ENCODE measurements around the gene GSTA3.

GSTA3 gene

GRCh38 chr6:52927451-52927850 lies 18.0 kb upstream of the GSTA3 start:
- no peak for TF ChIP-seq ZC3H10 (CRISPR knock-in tag; IDR thresholded peaks at IDR 0.05)
- no peak for TF ChIP-seq ZFP30 (CRISPR knock-in tag; IDR thresholded peaks at IDR 0.05)
- TF ChIP-seq CREB5 (CRISPR knock-in tag; IDR thresholded peaks at IDR 0.05; ENCODE audit: low read depth): no peak
- TF ChIP-seq CSRNP3 (CRISPR knock-in tag; IDR thresholded peaks at IDR 0.05): no peak
- TF ChIP-seq TCF4 (CRISPR knock-in tag; IDR thresholded peaks at IDR 0.05; ENCODE audit: borderline replicate concordance): no peak
- no peak for TF ChIP-seq ZFP3 (CRISPR knock-in tag; IDR thresholded peaks at IDR 0.05)
- no peak for TF ChIP-seq ZNF565 (CRISPR knock-in tag; conservative IDR thresholded peaks at IDR 0.05; ENCODE audit: low read depth)
- TF ChIP-seq GLIS3 (CRISPR knock-in tag; IDR thresholded peaks at IDR 0.05): no peak
- TF ChIP-seq PPARA (CRISPR knock-in tag; IDR thresholded peaks at IDR 0.05; ENCODE audit: borderline replicate concordance): no peak
- TF ChIP-seq BACH2 (CRISPR knock-in tag; IDR thresholded peaks at IDR 0.05; ENCODE audit: borderline replicate concordance): no peak
- no peak for TF ChIP-seq PATZ1 (CRISPR knock-in tag; IDR thresholded peaks at IDR 0.05; ENCODE audit: borderline replicate concordance)
- TF ChIP-seq ZNF8 (CRISPR knock-in tag; IDR thresholded peaks at IDR 0.05): no peak
- no peak for TF ChIP-seq TOX (CRISPR knock-in tag; IDR thresholded peaks at IDR 0.05; ENCODE audit: borderline replicate concordance)
- ATAC-seq: no peak

GRCh38 chr6:52925919-52926792 lies 16.7 kb upstream of the GSTA3 start:
- no peak for ATAC-seq
- TF ChIP-seq ZFP30 (CRISPR knock-in tag; IDR thresholded peaks at IDR 0.05): no peak
- no peak for TF ChIP-seq TCF4 (CRISPR knock-in tag; IDR thresholded peaks at IDR 0.05; ENCODE audit: borderline replicate concordance)
- TF ChIP-seq CSDC2 (CRISPR knock-in tag; IDR thresholded peaks at IDR 0.05): no peak
- TF ChIP-seq ZNF565 (CRISPR knock-in tag; conservative IDR thresholded peaks at IDR 0.05; ENCODE audit: low read depth): no peak
- no peak for TF ChIP-seq TOX (CRISPR knock-in tag; IDR thresholded peaks at IDR 0.05; ENCODE audit: borderline replicate concordance)
- TF ChIP-seq TSHZ2 (CRISPR knock-in tag; IDR thresholded peaks at IDR 0.05): no peak
- TF ChIP-seq RARB (CRISPR knock-in tag; IDR thresholded peaks at IDR 0.05): no peak
- no peak for TF ChIP-seq SNAI2 (CRISPR knock-in tag; IDR thresholded peaks at IDR 0.05)
- no peak for TF ChIP-seq POU6F1 (CRISPR knock-in tag; IDR thresholded peaks at IDR 0.05; ENCODE audit: borderline replicate concordance, low read depth)
- no peak for TF ChIP-seq ARNTL (CRISPR knock-in tag; IDR thresholded peaks at IDR 0.05; ENCODE audit: borderline replicate concordance, low read depth)
- TF ChIP-seq PPARA (CRISPR knock-in tag; IDR thresholded peaks at IDR 0.05; ENCODE audit: borderline replicate concordance): no peak
- TF ChIP-seq CREB5 (CRISPR knock-in tag; IDR thresholded peaks at IDR 0.05; ENCODE audit: low read depth): no peak
- TF ChIP-seq ZFP3 (CRISPR knock-in tag; IDR thresholded peaks at IDR 0.05): no peak
- TF ChIP-seq PATZ1 (CRISPR knock-in tag; IDR thresholded peaks at IDR 0.05; ENCODE audit: borderline replicate concordance): no peak
- no peak for TF ChIP-seq BACH2 (CRISPR knock-in tag; IDR thresholded peaks at IDR 0.05; ENCODE audit: borderline replicate concordance)
- TF ChIP-seq GLIS3 (CRISPR knock-in tag; IDR thresholded peaks at IDR 0.05): no peak
- no peak for TF ChIP-seq ZNF70 (CRISPR knock-in tag; IDR thresholded peaks at IDR 0.05)
- TF ChIP-seq ISL1 (CRISPR knock-in tag; IDR thresholded peaks at IDR 0.05): no peak
- no peak for TF ChIP-seq ZNF8 (CRISPR knock-in tag; IDR thresholded peaks at IDR 0.05)
- TF ChIP-seq CSRNP3 (CRISPR knock-in tag; IDR thresholded peaks at IDR 0.05): no peak
